ENCODE measurements around the gene PERCC1. TPM values are rescaled to one million over a fixed set of nuclear protein-coding genes. Genes with fewer than 3 reads are reported as not detected.

The PERCC1 gene
- not detected in 2 replicates for polyA plus RNA-seq (2011; rRNA removed)
- not detected in 2 replicates for polyA minus RNA-seq (2011; rRNA and poly(A)+ RNA removed)

- no peaks in the 10 kb centered on the region for H3K9me3 ChIP-seq (ENCODE audit: control insufficient read depth, insufficient read depth, low read length)
- no peaks in the 10 kb centered on the region for H3K27me3 ChIP-seq (ENCODE audit: control insufficient read depth, insufficient read depth, low read length)
- DNase-seq (ENCODE audit: low read depth, low spot score), result no peak
- no peak within 1 kb of the TSS for H3K27ac ChIP-seq (ENCODE audit: low read depth, low read length)
- TF ChIP-seq CTCF (IDR thresholded peaks at IDR 0.05; ENCODE audit: low read depth, low read length), result no peak
- ChIA-PET POLR2A (no interaction called here), CTCF (no interaction called here)
- no peak within 1 kb of the TSS for H3K4me3 ChIP-seq (ENCODE audit: low read depth, low read length)
Measured at GRCh38 chr16:1430759-1431496, at the start of gene PERCC1. PERCC1 (plus strand) TSS chr16:1431078; CDS start chr16:1432594, 1,516 bp downstream.

GRCh38 chr16:1381612-1382406, 49.1 kb upstream of the PERCC1 start:
- no peak overlapping the region for H3K27ac ChIP-seq (ENCODE audit: low read depth, low read length)
- no peak for DNase-seq (ENCODE audit: low read depth, low spot score)
- no peak overlapping the region for H3K4me3 ChIP-seq (ENCODE audit: low read depth, low read length)
- ChIA-PET CTCF (interaction anchor here (2.3 kb wide), 1 partner anchor 19 kb away, joined by 10 read pairs; no protein-coding TSS in a partner anchor), POLR2A (interaction anchor here (0.5 kb wide), 1 partner anchor 39 kb away, joined by 3 read pairs; no protein-coding TSS in a partner anchor)
- no peaks in the 10 kb centered on the region for H3K27me3 ChIP-seq (ENCODE audit: control insufficient read depth, insufficient read depth, low read length)
- no peak for TF ChIP-seq CTCF (IDR thresholded peaks at IDR 0.05; ENCODE audit: low read depth, low read length)
- no peaks in the 10 kb centered on the region; the same call in 1 of the 2 replicates for H3K9me3 ChIP-seq (ENCODE audit: control insufficient read depth, insufficient read depth, low read length)

GRCh38 chr16:1383556-1383955, 47.3 kb upstream of the PERCC1 start:
- POLR2A ChIA-PET, result interaction anchor here (0.7 kb wide), 1 partner anchor 25 kb away, joined by 5 read pairs; no protein-coding TSS in a partner anchor
- no peaks in the 10 kb centered on the region; the same call in 1 of the 2 replicates for H3K9me3 ChIP-seq (ENCODE audit: control insufficient read depth, insufficient read depth, low read length)
- no peak for DNase-seq (ENCODE audit: low read depth, low spot score)
- no peak overlapping the region for H3K27ac ChIP-seq (ENCODE audit: low read depth, low read length)
- TF ChIP-seq CTCF (IDR thresholded peaks at IDR 0.05; ENCODE audit: low read depth, low read length), result no peak
- CTCF ChIA-PET, result no interaction called here
- H3K4me3 ChIP-seq (ENCODE audit: low read depth, low read length), result no peak overlapping the region
- H3K27me3 ChIP-seq (ENCODE audit: control insufficient read depth, insufficient read depth, low read length), result no peaks in the 10 kb centered on the region

GRCh38 chr16:1385232-1385631, 45.6 kb upstream of the PERCC1 start:
- DNase-seq (ENCODE audit: low read depth, low spot score), result no peak
- no peak for TF ChIP-seq CTCF (IDR thresholded peaks at IDR 0.05; ENCODE audit: low read depth, low read length)
- Histone ChIP-seq H3K27ac (ENCODE audit: low read depth, low read length) (no peak overlapping the region), H3K9me3 (ENCODE audit: control insufficient read depth, insufficient read depth, low read length) (no peaks in the 10 kb centered on the region; the same call in 1 of the 2 replicates), H3K4me3 (ENCODE audit: low read depth, low read length) (no peak overlapping the region), H3K27me3 (ENCODE audit: control insufficient read depth, insufficient read depth, low read length) (no peaks in the 10 kb centered on the region)
- CTCF ChIA-PET, result no interaction called here
- POLR2A ChIA-PET, result no interaction called here

GRCh38 chr16:1387331-1387730, 43.5 kb upstream of the PERCC1 start:
- CTCF ChIA-PET, result no interaction called here
- H3K4me3 ChIP-seq (ENCODE audit: low read depth, low read length), result no peak overlapping the region
- POLR2A ChIA-PET, result no interaction called here
- no peak for TF ChIP-seq CTCF (IDR thresholded peaks at IDR 0.05; ENCODE audit: low read depth, low read length)
- no peak overlapping the region for H3K27ac ChIP-seq (ENCODE audit: low read depth, low read length)
- H3K9me3 ChIP-seq (ENCODE audit: control insufficient read depth, insufficient read depth, low read length), result no peaks in the 10 kb centered on the region; the same call in 1 of the 2 replicates
- no peak for DNase-seq (ENCODE audit: low read depth, low spot score)
- H3K27me3 ChIP-seq (ENCODE audit: control insufficient read depth, insufficient read depth, low read length), result no peaks in the 10 kb centered on the region
